Hematopoietic multipotent progenitor cell treated with erythropoietin and hydrocortisone succinate and interleukin-3 and kit ligand, for 15 days (in vitro differentiated cells): ENCODE measurements around the gene GLCCI1.
"Not testable (repeated sequence)": the region's sequence is repeated elsewhere in the genome, so short reads cannot be mapped to it uniquely, and the experiment has no call there.

Experiments
- DNase-seq: peaks from one replicate; pipeline ENCODE4 v3.0.0-alpha.2; 2015; ENCODE audit warnings: low spot score

The GLCCI1 gene

GRCh38 chr7:8094164-8095140, 125.9 kb downstream of the GLCCI1 start:
- DNase-seq: no peak

GRCh38 chr7:8101292-8101691, 132.7 kb downstream of the GLCCI1 start:
- DNase-seq: not testable (repeated sequence)

GRCh38 chr7:8103282-8103681, 134.7 kb downstream of the GLCCI1 start:
- DNase-seq: no peak

- DNase-seq: no peak
These were observed 137.0 kb downstream of the GLCCI1 start for GRCh38 chr7:8105449-8106095.

GRCh38 chr7:8109196-8110022, 140.8 kb downstream of the GLCCI1 start:
- DNase-seq: no peak

GRCh38 chr7:8111282-8111960, 142.8 kb downstream of the GLCCI1 start:
- no peak for DNase-seq

GRCh38 chr7:8112685-8113084, 144.1 kb downstream of the GLCCI1 start:
- DNase-seq: no peak

- DNase-seq: no peak
These were observed 144.6 kb downstream of the GLCCI1 start for GRCh38 chr7:8113184-8113583.

- no peak for DNase-seq
These were observed 145.6 kb downstream of the GLCCI1 start for GRCh38 chr7:8114175-8114574.

GRCh38 chr7:8115547-8116402, 147.2 kb downstream of the GLCCI1 start:
- DNase-seq: no peak

GRCh38 chr7:8117195-8117594, 148.6 kb downstream of the GLCCI1 start:
- no peak for DNase-seq

GRCh38 chr7:8119262-8119661, 150.7 kb downstream of the GLCCI1 start:
- no peak for DNase-seq

- no peak for DNase-seq
These were observed 151.9 kb downstream of the GLCCI1 start for GRCh38 chr7:8120390-8121058.

GRCh38 chr7:8121243-8121642, 152.6 kb downstream of the GLCCI1 start:
- DNase-seq: no peak

- DNase-seq: no peak
These were observed 157.3 kb downstream of the GLCCI1 start for GRCh38 chr7:8125680-8126444.

GRCh38 chr7:8126601-8127167, 158.1 kb downstream of the GLCCI1 start:
- no peak for DNase-seq

GRCh38 chr7:8128449-8129317, 160.1 kb downstream of the GLCCI1 start:
- no peak for DNase-seq

GRCh38 chr7:8129318-8129659, 160.7 kb downstream of the GLCCI1 start:
- no peak for DNase-seq
